ENCODE measurements around the gene BMP6.

The BMP6 gene

GRCh38 chr6:7805078-7805849 lies 79.4 kb downstream of the BMP6 start:
- no peak for TF ChIP-seq CTCF (IDR thresholded peaks at IDR 0.05; ENCODE audit: low read depth, low read length)
- DNase-seq (ENCODE audit: extremely low read depth, low read depth), result no peak

- TF ChIP-seq CTCF (IDR thresholded peaks at IDR 0.05; ENCODE audit: low read depth, low read length), result no peak
- no peak for DNase-seq (ENCODE audit: extremely low read depth, low read depth)
Measured at GRCh38 chr6:7805850-7806214, 79.9 kb downstream of the BMP6 start.

- no peak for TF ChIP-seq CTCF (IDR thresholded peaks at IDR 0.05; ENCODE audit: low read depth, low read length)
Measured at GRCh38 chr6:7806711-7807110, 80.8 kb downstream of the BMP6 start.

GRCh38 chr6:7809346-7809745 lies 83.4 kb downstream of the BMP6 start:
- TF ChIP-seq CTCF (IDR thresholded peaks at IDR 0.05; ENCODE audit: low read depth, low read length), result no peak
- no peak for DNase-seq (ENCODE audit: extremely low read depth, low read depth)

More at GRCh38 chr6:7806711-7807110, 80.8 kb downstream of the BMP6 start:
- no peak for DNase-seq (ENCODE audit: extremely low read depth, low read depth)

GRCh38 chr6:7811441-7811840 lies 85.5 kb downstream of the BMP6 start:
- peak; percentile 12 for DNase-seq (ENCODE audit: extremely low read depth, low read depth)
- TF ChIP-seq CTCF (IDR thresholded peaks at IDR 0.05; ENCODE audit: low read depth, low read length), result no peak

- no peak for DNase-seq (ENCODE audit: extremely low read depth, low read depth)
- no peak for TF ChIP-seq CTCF (IDR thresholded peaks at IDR 0.05; ENCODE audit: low read depth, low read length)
Measured at GRCh38 chr6:7812623-7813022, 86.7 kb downstream of the BMP6 start.

GRCh38 chr6:7813193-7813592 lies 87.3 kb downstream of the BMP6 start:
- no peak for DNase-seq (ENCODE audit: extremely low read depth, low read depth)
- TF ChIP-seq CTCF (IDR thresholded peaks at IDR 0.05; ENCODE audit: low read depth, low read length), result no peak

Data from AG09319 (cell line).